K562 (cell line): Measurements from ENCODE around the gene SEPTIN6. TPM values are rescaled to one million over a fixed set of nuclear protein-coding genes. Genes with fewer than 3 reads are reported as not detected.

Experiments used
- ATAC-seq: fragments of 200-7000 bp; cut with Tn5 transposase; 3 replicates; pipeline ENCODE4 v1.9.1; 2020; ENCODE audit warnings: moderate library complexity
- BruUV-seq: library from RNA; stranded (reverse); fragments of 400-500 nt; replicated peaks from 2 replicates; lab custom pipeline; 2021; lab: Mats Ljungman, UMichigan
- CTCF ChIA-PET: fragments of 300-600 bp; formaldehyde crosslinking; extraction: SDS; loops from one replicate; lab custom pipeline; 2021; ENCODE audit warnings: low intra/inter-chr PET ratio; lab: Yijun Ruan, JAX
- POLR2A ChIA-PET: fragments of 300-600, 350-650 bp; sonication (Branson Sonifier 250); formaldehyde crosslinking; extraction: SDS; loops from one replicate; lab custom pipeline; 2021; ENCODE audit warnings: antibody characterized with exemption, inconsistent platforms; lab: Yijun Ruan, JAX
- DNase-seq, 4 experiments: peaks; one replicate each; pipeline versions ENCODE4 v3.0.0 to v3.0.0-alpha.2; 2011 to 2018; ENCODE audit warnings: low spot score in 3 of 4, mixed read lengths in 3 of 4; ENCODE audit errors: extremely low read depth in 1 of 4
- FAIRE-seq: peaks from 2 replicates; lab custom pipeline; 2011; peaks lifted over from hg19 to GRCh38; lab: Jason Lieb, UNC
- H2AFZ ChIP-seq: 2 replicates; pipeline ENCODE4 v1.6.0; 2011; ENCODE audit warnings: low read depth, low read length, control low read depth, inconsistent platforms
- H3K27ac ChIP-seq: fragments of 200-600 bp; 3 replicates; pipeline ENCODE4 v1.8.0; 2011; ENCODE audit warnings: low read depth, mild to moderate bottlenecking, control low read depth, inconsistent platforms, low read length, moderate library complexity, mixed read lengths; ENCODE audit errors: extremely low read depth
- H3K27me3 ChIP-seq, 2 experiments: fragments of 300-600 bp in 1 of 2; 2 replicates in 1 of 2; 3 replicates in 1 of 2; pipeline versions ENCODE4 v1.6.0 to v1.8.0; 2011; ENCODE audit warnings: inconsistent platforms in 2 of 2, low read length in 2 of 2, mild to moderate bottlenecking in 1 of 2, mixed read lengths in 1 of 2, moderate library complexity in 1 of 2; ENCODE audit not compliant: control insufficient read depth in 2 of 2, insufficient read depth in 2 of 2
- H3K36me3 ChIP-seq: fragments of 300-600 bp; 3 replicates; pipeline ENCODE4 v1.8.0; 2011; ENCODE audit warnings: mild to moderate bottlenecking, low read length, inconsistent platforms; ENCODE audit not compliant: control insufficient read depth, insufficient read depth
- H3K4me1 ChIP-seq, 2 experiments: fragments of 200-600 bp in 1 of 2; replicated peaks in 1 of 2; 2 replicates in 1 of 2; 3 replicates in 1 of 2; pipeline versions ENCODE4 v1.5.1 to v1.8.0; 2011; ENCODE audit warnings: inconsistent platforms in 2 of 2, low read length in 2 of 2, mild to moderate bottlenecking in 1 of 2, mixed read lengths in 1 of 2, moderate library complexity in 1 of 2; ENCODE audit not compliant: control insufficient read depth in 2 of 2, insufficient read depth in 2 of 2
- H3K4me2 ChIP-seq: 2 replicates; pipeline ENCODE4 v1.6.1; 2011; ENCODE audit warnings: low read length, control low read depth, inconsistent platforms, mixed read lengths; ENCODE audit not compliant: insufficient read depth
- H3K4me3 ChIP-seq: fragments of 200-600 bp; sonication (generic), shearing (Covaris generic); 2 replicates; pipeline ENCODE4 v1.5.1; 2016; ENCODE audit warnings: control low read depth, inconsistent platforms
- H3K79me2 ChIP-seq: fragments of 200-600 bp; 3 replicates; pipeline ENCODE4 v1.8.0; 2011; ENCODE audit warnings: low read length, inconsistent platforms; ENCODE audit not compliant: control insufficient read depth, insufficient read depth
- H3K9ac ChIP-seq, 2 experiments: 2 replicates each; pipeline versions ENCODE4 v1.6.0 to v1.6.1; 2011; ENCODE audit warnings: low read depth in 2 of 2, low read length in 2 of 2, control low read depth in 1 of 2, inconsistent platforms in 1 of 2, mild to moderate bottlenecking in 1 of 2, mixed read lengths in 1 of 2; ENCODE audit not compliant: insufficient read depth in 1 of 2
- H3K9me1 ChIP-seq: one replicate; pipeline ENCODE4 v1.6.0; 2011; ENCODE audit warnings: inconsistent platforms, mild to moderate bottlenecking, low read length, moderate library complexity; ENCODE audit not compliant: control insufficient read depth, insufficient read depth
- H3K9me3 ChIP-seq: replicated peaks from 2 replicates; pipeline ENCODE4 v1.5.1; 2011; ENCODE audit warnings: low read depth, low read length, inconsistent platforms; ENCODE audit not compliant: control insufficient read depth, insufficient read depth
- H4K20me1 ChIP-seq: replicated peaks from 2 replicates; pipeline ENCODE4 v1.6.1; 2011; ENCODE audit warnings: low read length, inconsistent platforms, mixed read lengths; ENCODE audit not compliant: control insufficient read depth, insufficient read depth
- BCOR ChIP-seq: fragments of 450-650 bp; IDR thresholded peaks from 2 replicates; pipeline ENCODE4 v1.6.1; 2016
- ILK ChIP-seq: fragments of 450-650 bp; IDR thresholded peaks from 2 replicates; pipeline ENCODE4 v1.6.1; 2016; ENCODE audit warnings: missing genetic modification characterization, low read depth, mild to moderate bottlenecking, missing compliant biosample characterization, moderate library complexity, borderline replicate concordance
- MXI1 ChIP-seq: IDR thresholded peaks from 2 replicates; pipeline ENCODE4 v1.6.1; 2011; ENCODE audit warnings: low read depth, mild to moderate bottlenecking, improper control_type of control experiment, low read length
- NCOR1 ChIP-seq: fragments of 450-650 bp; IDR thresholded peaks from 2 replicates; pipeline ENCODE4 v1.6.1; 2016; ENCODE audit warnings: mild to moderate bottlenecking, moderate library complexity
- NFIC ChIP-seq: fragments of 450-650 bp; IDR thresholded peaks from 2 replicates; pipeline ENCODE4 v1.6.1; 2017; ENCODE audit warnings: mild to moderate bottlenecking, inconsistent platforms
- RAD21 ChIP-seq, 2 experiments: fragments of 250-450 bp in 1 of 2; fragments of 450-650 bp in 1 of 2; sonication (Bioruptor Pico) in 1 of 2; formaldehyde crosslinking in 1 of 2; IDR thresholded peaks in 1 of 2; conservative IDR thresholded peaks in 1 of 2; 2 replicates each; pipeline versions ENCODE4 v1.4.0 to v1.8.0; 2020 to 2022; ENCODE audit warnings: mild to moderate bottlenecking in 2 of 2, moderate library complexity in 1 of 2
- SMAD1 ChIP-seq: fragments of 150-350 bp; IDR thresholded peaks from 2 replicates; pipeline ENCODE4 v1.6.1; 2014; ENCODE audit warnings: low read length, low read depth; ENCODE audit not compliant: partially characterized antibody
- ZKSCAN8 ChIP-seq: fragments of 200-800 bp; sonication (Bioruptor generic); IDR thresholded peaks from 2 replicates; pipeline ENCODE4 v1.6.1; 2016; ENCODE audit warnings: missing genetic modification characterization, missing compliant biosample characterization
- WGBS: fragments of 100-300 bp; shearing (Covaris generic); methylation state at CpG from one replicate; pipeline ENCODE4 v1.1.6; 2016; ENCODE audit warnings: low coverage, mixed read lengths; ENCODE audit not compliant: insufficient coverage; ENCODE audit errors: missing lambda C conversion rate; 5-methylcytosine and 5-hydroxymethylcytosine counted together
- in situ Hi-C: fragments of 300-500 bp; cut with MboI; formaldehyde crosslinking; loops from 4 replicates; pipeline ENCODE4 v1.15.0; 2018; ENCODE audit warnings: inconsistent platforms, mixed read lengths
- intact Hi-C: fragments of 100-400 bp; cut with micrococcal nuclease; formaldehyde crosslinking; loops from 2 replicates; pipeline ENCODE4 v1.14.2; 2022
- polyA plus RNA-seq, 8 experiments: library from polyadenylated mRNA; depleted of rRNA in 4 of 8; stranded (reverse) in 5 of 8; unstranded in 3 of 8; fragments of >200 nt; fragmentation: Nextera tagmentation in 2 of 8; fragmentation: Illumina TruSeq in 1 of 8; extraction: Ambion mirVana in 2 of 8; extraction: Trizol in 1 of 8; gene quantifications; 2 replicates each; pipeline versions ENCODE4 v1.2.1 to v1.2.3, GENCODE V29; 2011 to 2014; ENCODE audit warnings: inconsistent platforms in 1 of 8, missing spikeins in 1 of 8
- total RNA-seq, 7 experiments: library from RNA; depleted of rRNA in 6 of 7; stranded (reverse); fragments of >200 nt in 6 of 7; fragmentation: Illumina TruSeq in 2 of 7; extraction: Trizol in 2 of 7; gene quantifications; 2 replicates each; pipeline versions ENCODE4 v1.2.1 to v1.2.3, GENCODE V29; 2011 to 2021; ENCODE audit warnings: low replicate concordance in 1 of 7
- TF ChIP-seq, protein P1 (sequence below): fragments of 450-650 bp; formaldehyde crosslinking; IDR thresholded peaks from 2 replicates; pipeline ENCODE4 v1.4.0; 2020; ENCODE audit warnings: mild to moderate bottlenecking, moderate library complexity

Gene SEPTIN6
- total and polyA plus RNA-seq, 9 of the 15 experiments (the other 6 are each of a cell fraction or from before 2014, with no cell fraction given), result 8.4 to 67.0 (median 37.8) TPM

- CTCF ChIA-PET, result no interaction called here
- POLR2A ChIA-PET, result interaction anchor here (0.7 to 1.2 kb wide), 2 partner anchors 8 to 44 kb away, joined by 3 to 4 read pairs; no protein-coding TSS in a partner anchor
- WGBS, result 27% methylated on average over 5 of the region's 7 CpGs
- Histone ChIP-seq H3K4me3 (no peak overlapping the region), H2AFZ (no peak overlapping the region), H3K9me3 (no peaks in the 10 kb centered on the region), H3K27ac (no peak overlapping the region), H3K9me1 (no peaks in the 10 kb centered on the region), H3K4me1 (no peaks in the 10 kb centered on the region), H3K9ac (no peak overlapping the region; a peak in 1 of 4 replicates), H3K27me3 (peaks cover 14 to 54% of the 10 kb centered on the region in 2 experiments; a peak in 3 of 5 replicates), H3K4me2 (no peak overlapping the region), H4K20me1 (no peaks in the 10 kb centered on the region), H3K79me2 (no peaks in the 10 kb centered on the region), H3K36me3 (no peaks in the 10 kb centered on the region)
- BruUV-seq, result no TSS peak
- in situ Hi-C loops (loop anchor here (5.0 kb wide), 2 partner anchors 123 to 218 kb away; no protein-coding TSS in a partner anchor), intact Hi-C loops (loop anchor here (5.0 kb wide), 1 partner anchor 38 kb away; no protein-coding TSS in a partner anchor)
- ATAC-seq, result no peak
- DNase-seq, result no peak
- FAIRE-seq, result no peak
- TF ChIP-seq SMAD1 (no peak), NFIC (0 out of 2 replicates have a peak, but pooled peaks have one; percentile 33)
Observed at GRCh38 chrX:119734897-119735339, 42.0 kb upstream of the SEPTIN6 start.

GRCh38 chrX:119729408-119730201 is 36.6 kb upstream of the SEPTIN6 start:
- in situ Hi-C loops, result loop anchor here (5.0 kb wide), 2 partner anchors 117 to 212 kb away; no protein-coding TSS in a partner anchor
- peaks cover 0 to 5% of the 10 kb centered on the region in 2 experiments; a peak in 2 of 5 replicates for H3K4me1 ChIP-seq
- DNase-seq, result peak; percentile 31 to 69 (median 43)
- POLR2A ChIA-PET, result interaction anchor here (0.6 to 1.0 kb wide), 3 partner anchors 57 to 264 kb away, joined by 3 to 5 read pairs (median 4); no protein-coding TSS in a partner anchor
- no peaks in the 10 kb centered on the region for H3K36me3 ChIP-seq
- 0 out of 2 replicates have a peak overlapping the region, but pooled peaks have one; percentile 11 for H2AFZ ChIP-seq
- H3K27me3 ChIP-seq, result peaks cover 6 to 19% of the 10 kb centered on the region in 2 experiments; a peak in 3 of 5 replicates
- H4K20me1 ChIP-seq, result no peaks in the 10 kb centered on the region
- H3K4me2 ChIP-seq, result no peak overlapping the region
- no TSS peak for BruUV-seq
- no peaks in the 10 kb centered on the region for H3K79me2 ChIP-seq
- CTCF ChIA-PET, result interaction anchor here (0.7 to 1.7 kb wide), 5 partner anchors 97 to 213 kb away, joined by 3 to 11 read pairs (median 5); partner anchors contain the start of gene NKRF
- WGBS, result 17% methylated on average over 12 of the region's 14 CpGs
- H3K9ac ChIP-seq, result no peak overlapping the region
- peak; percentile 84 for FAIRE-seq
- no peak overlapping the region for H3K27ac ChIP-seq
- no peaks in the 10 kb centered on the region for H3K9me3 ChIP-seq
- no peaks in the 10 kb centered on the region for H3K9me1 ChIP-seq
- no peak overlapping the region for H3K4me3 ChIP-seq
- ATAC-seq, result peak; percentile 79
- intact Hi-C loops, result loop anchor here (1.0 to 5.0 kb wide), 3 partner anchors 32 to 213 kb away; no protein-coding TSS in a partner anchor
- TF ChIP-seq RAD21 (CRISPR knock-in tag; conservative IDR thresholded peaks at IDR 0.05 in 1 of 2, IDR thresholded peaks at IDR 0.05 in 1 of 2) (peak; percentile 70 to 79), NCOR1 (no peak), BCOR (no peak), MXI1 (no peak), ZKSCAN8 (no peak), ILK (tag) (no peak)
- TF ChIP-seq, protein P1, sequence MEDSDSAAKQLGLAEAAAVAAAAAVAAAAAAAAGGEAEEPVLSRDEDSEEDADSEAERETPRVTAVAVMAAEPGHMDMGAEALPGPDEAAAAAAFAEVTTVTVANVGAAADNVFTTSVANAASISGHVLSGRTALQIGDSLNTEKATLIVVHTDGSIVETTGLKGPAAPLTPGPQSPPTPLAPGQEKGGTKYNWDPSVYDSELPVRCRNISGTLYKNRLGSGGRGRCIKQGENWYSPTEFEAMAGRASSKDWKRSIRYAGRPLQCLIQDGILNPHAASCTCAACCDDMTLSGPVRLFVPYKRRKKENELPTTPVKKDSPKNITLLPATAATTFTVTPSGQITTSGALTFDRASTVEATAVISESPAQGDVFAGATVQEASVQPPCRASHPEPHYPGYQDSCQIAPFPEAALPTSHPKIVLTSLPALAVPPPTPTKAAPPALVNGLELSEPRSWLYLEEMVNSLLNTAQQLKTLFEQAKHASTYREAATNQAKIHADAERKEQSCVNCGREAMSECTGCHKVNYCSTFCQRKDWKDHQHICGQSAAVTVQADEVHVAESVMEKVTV, result peak; percentile 61
